HepG2 (cell line): ENCODE measurements around the gene MSANTD1. TPM values are rescaled to one million over a fixed set of nuclear protein-coding genes. Genes with fewer than 3 reads are reported as not detected.
A peak's percentile ranks its signal among the peaks of the same experiment; 100 is the strongest.

Experiments used
- AGO2 ChIP-seq: fragments of 200-400 bp; formaldehyde crosslinking; optimal IDR thresholded peaks from 2 replicates; pipeline ENCODE3; 2017; ENCODE audit warnings: mild to moderate bottlenecking, low read depth, low read length, moderate library complexity
- CC2D1A ChIP-seq: sonication (generic); formaldehyde crosslinking; IDR thresholded peaks from 2 replicates; pipeline ENCODE4 v1.8.1; 2023; ENCODE audit warnings: mild to moderate bottlenecking, missing genetic modification reagents
- GTF3A ChIP-seq: sonication (generic); formaldehyde crosslinking; conservative IDR thresholded peaks from 2 replicates; pipeline ENCODE4 v1.4.0; 2020; ENCODE audit warnings: mild to moderate bottlenecking, missing genetic modification reagents
- JUN ChIP-seq: sonication (generic); formaldehyde crosslinking; IDR thresholded peaks from 2 replicates; pipeline ENCODE4 v1.4.0; 2020; ENCODE audit warnings: mild to moderate bottlenecking, missing genetic modification reagents
- MEF2D ChIP-seq: sonication (generic); formaldehyde crosslinking; IDR thresholded peaks from 2 replicates; pipeline ENCODE4 v1.5.1; 2020; ENCODE audit warnings: mild to moderate bottlenecking, missing genetic modification reagents
- POLR2A ChIP-seq, 2 experiments: IDR thresholded peaks; 2 replicates each; pipeline ENCODE4 v1.6.1; 2011; ENCODE audit warnings: low read depth in 2 of 2, low read length in 2 of 2, mild to moderate bottlenecking in 1 of 2, moderate library complexity in 1 of 2; ENCODE audit not compliant: insufficient read depth in 1 of 2
- REXO4 ChIP-seq: sonication (generic); formaldehyde crosslinking; IDR thresholded peaks from 2 replicates; pipeline ENCODE4 v1.8.0; 2022; ENCODE audit warnings: missing genetic modification reagents, mild to moderate bottlenecking, borderline replicate concordance
- SOX5 ChIP-seq: IDR thresholded peaks from 2 replicates; pipeline ENCODE4 v1.6.1; 2016; ENCODE audit warnings: borderline replicate concordance
- ZFP36 ChIP-seq: fragments of 150-350 bp; IDR thresholded peaks from 2 replicates; pipeline ENCODE4 v1.6.1; 2018; ENCODE audit warnings: borderline replicate concordance, low read length, low read depth; ENCODE audit not compliant: partially characterized antibody
- ZNF205 ChIP-seq: IDR thresholded peaks from 2 replicates; pipeline ENCODE4 v1.6.1; 2018; ENCODE audit warnings: missing biosample characterization, missing genetic modification reagents
- ZNF274 ChIP-seq: sonication (generic); formaldehyde crosslinking; IDR thresholded peaks from 2 replicates; pipeline ENCODE4 v1.5.1; 2020; ENCODE audit warnings: mild to moderate bottlenecking, missing genetic modification reagents
- ZNF292 ChIP-seq: sonication (generic); formaldehyde crosslinking; IDR thresholded peaks from 2 replicates; pipeline ENCODE4 v1.8.1; 2022; ENCODE audit warnings: mild to moderate bottlenecking, low read depth, missing genetic modification reagents, borderline replicate concordance
- ZNF672 ChIP-seq: sonication (generic); formaldehyde crosslinking; IDR thresholded peaks from 2 replicates; pipeline ENCODE4 v1.8.1; 2022; ENCODE audit warnings: missing genetic modification reagents
- ZSCAN31 ChIP-seq: sonication (generic); formaldehyde crosslinking; IDR thresholded peaks from 2 replicates; pipeline ENCODE4 v1.5.0; 2020; ENCODE audit warnings: low read depth, mild to moderate bottlenecking, missing genetic modification reagents
- polyA plus RNA-seq, 8 experiments: library from polyadenylated mRNA; depleted of rRNA in 3 of 8; stranded (reverse) in 7 of 8; unstranded in 1 of 8; fragments of >200 nt; fragmentation: Illumina TruSeq in 4 of 8; extraction: Trizol in 4 of 8; gene quantifications; 2 replicates each; pipeline versions ENCODE4 v1.2.1 to v1.2.3, GENCODE V29; 2011 to 2016; ENCODE audit warnings: low read depth in 4 of 8, missing spikeins in 1 of 8, mixed read lengths in 1 of 8; ENCODE audit not compliant: insufficient read depth in 1 of 8
- total RNA-seq, 5 experiments: library from RNA; depleted of rRNA; stranded (reverse); fragments of >200 nt; fragmentation: Illumina TruSeq; extraction: Trizol; gene quantifications; 2 replicates each; pipeline ENCODE4 v1.2.3, GENCODE V29; 2016; ENCODE audit warnings: low read depth in 1 of 5
- TF ChIP-seq, protein P1 (sequence below): IDR thresholded peaks from 2 replicates; pipeline ENCODE4 v1.6.1; 2018; ENCODE audit warnings: missing genetic modification reagents
- TF ChIP-seq, protein P2 (sequence below), 2 experiments: fragments of 450-650 bp in 1 of 2; sonication (generic) in 1 of 2; formaldehyde crosslinking in 1 of 2; IDR thresholded peaks; 2 replicates each; pipeline versions ENCODE4 v1.6.1 to v1.8.0; 2016 to 2022; ENCODE audit warnings: antibody characterized with exemption in 1 of 2, mild to moderate bottlenecking in 1 of 2, missing genetic modification reagents in 1 of 2

The MSANTD1 gene
- total and polyA plus RNA-seq, 2 of the 13 experiments (the other 11 are each of a cell fraction or from before 2014, with no cell fraction given) = 0.22 to 0.40 TPM

DNA sequence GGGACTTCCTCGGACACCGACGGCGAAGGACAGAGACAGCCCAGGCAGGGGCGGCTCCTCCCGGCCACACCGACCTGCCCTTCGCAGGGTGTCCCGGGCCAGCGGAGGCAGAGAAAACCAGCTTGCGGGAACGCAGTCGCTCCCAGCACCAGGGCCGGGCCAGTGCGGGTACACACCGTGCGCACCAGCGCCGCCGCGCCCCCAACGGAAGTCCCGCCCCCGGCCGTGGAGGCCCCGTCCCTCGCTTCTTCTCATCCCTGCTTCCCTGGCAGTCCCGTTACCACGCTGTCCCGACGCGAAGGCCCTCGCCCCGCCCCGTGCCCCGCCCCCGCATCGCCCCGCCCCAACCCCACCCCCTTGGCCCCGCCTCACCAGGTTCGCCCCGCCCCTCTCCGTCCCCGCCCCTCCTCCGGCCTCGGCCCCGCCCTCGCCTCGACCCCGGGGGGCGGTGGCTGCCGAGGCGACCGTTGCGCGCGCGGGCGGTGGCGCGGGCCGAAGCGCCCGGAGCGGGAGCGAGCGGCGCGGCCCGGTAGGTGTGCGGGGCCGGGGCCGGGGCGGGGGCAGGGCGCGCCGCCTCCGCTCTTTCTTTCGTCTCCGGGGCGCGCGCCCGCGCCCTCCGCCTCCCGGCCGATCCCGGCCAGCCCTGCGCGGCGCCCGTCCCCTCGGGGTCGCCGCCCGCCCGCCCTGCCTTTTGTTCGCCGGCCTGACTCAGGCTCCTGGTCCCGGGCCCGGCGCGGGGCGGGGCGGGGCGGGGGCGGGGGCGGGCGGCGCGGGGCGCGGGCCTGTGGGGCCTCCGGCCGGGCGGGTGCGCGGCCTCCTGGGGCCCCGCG is 43.8 kb downstream of the MSANTD1 start, which contains the start of gene RGS12 (continued):
- TF ChIP-seq CC2D1A (CRISPR knock-in tag) = no peak
- TF ChIP-seq AGO2 = peak; percentile 79
- no peak for TF ChIP-seq JUN (CRISPR knock-in tag)
- TF ChIP-seq ZNF292 (CRISPR knock-in tag) = peak; percentile 64; the same call in 1 of the 2 replicates
- TF ChIP-seq GTF3A (CRISPR knock-in tag) = no peak
- no peak for TF ChIP-seq ZSCAN31
- TF ChIP-seq REXO4 (CRISPR knock-in tag) = no peak
- no peak for TF ChIP-seq ZFP36
- TF ChIP-seq POLR2A (IDR thresholded peaks at IDR 0.05; ENCODE audit: insufficient read depth in 1 of 2, low read depth in 2 of 2, low read length in 2 of 2) = peak in 1 of 2 experiments; percentile 72; a peak in 2 of 4 replicates
- TF ChIP-seq ZNF672 = no peak
- TF ChIP-seq, protein P1, sequence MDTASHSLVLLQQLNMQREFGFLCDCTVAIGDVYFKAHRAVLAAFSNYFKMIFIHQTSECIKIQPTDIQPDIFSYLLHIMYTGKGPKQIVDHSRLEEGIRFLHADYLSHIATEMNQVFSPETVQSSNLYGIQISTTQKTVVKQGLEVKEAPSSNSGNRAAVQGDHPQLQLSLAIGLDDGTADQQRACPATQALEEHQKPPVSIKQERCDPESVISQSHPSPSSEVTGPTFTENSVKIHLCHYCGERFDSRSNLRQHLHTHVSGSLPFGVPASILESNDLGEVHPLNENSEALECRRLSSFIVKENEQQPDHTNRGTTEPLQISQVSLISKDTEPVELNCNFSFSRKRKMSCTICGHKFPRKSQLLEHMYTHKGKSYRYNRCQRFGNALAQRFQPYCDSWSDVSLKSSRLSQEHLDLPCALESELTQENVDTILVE (CRISPR knock-in tag) = 0 out of 2 replicates have a peak, but pooled peaks have one; percentile 4
- TF ChIP-seq ZNF205 (CRISPR knock-in tag) = no peak
- TF ChIP-seq, protein P2, sequence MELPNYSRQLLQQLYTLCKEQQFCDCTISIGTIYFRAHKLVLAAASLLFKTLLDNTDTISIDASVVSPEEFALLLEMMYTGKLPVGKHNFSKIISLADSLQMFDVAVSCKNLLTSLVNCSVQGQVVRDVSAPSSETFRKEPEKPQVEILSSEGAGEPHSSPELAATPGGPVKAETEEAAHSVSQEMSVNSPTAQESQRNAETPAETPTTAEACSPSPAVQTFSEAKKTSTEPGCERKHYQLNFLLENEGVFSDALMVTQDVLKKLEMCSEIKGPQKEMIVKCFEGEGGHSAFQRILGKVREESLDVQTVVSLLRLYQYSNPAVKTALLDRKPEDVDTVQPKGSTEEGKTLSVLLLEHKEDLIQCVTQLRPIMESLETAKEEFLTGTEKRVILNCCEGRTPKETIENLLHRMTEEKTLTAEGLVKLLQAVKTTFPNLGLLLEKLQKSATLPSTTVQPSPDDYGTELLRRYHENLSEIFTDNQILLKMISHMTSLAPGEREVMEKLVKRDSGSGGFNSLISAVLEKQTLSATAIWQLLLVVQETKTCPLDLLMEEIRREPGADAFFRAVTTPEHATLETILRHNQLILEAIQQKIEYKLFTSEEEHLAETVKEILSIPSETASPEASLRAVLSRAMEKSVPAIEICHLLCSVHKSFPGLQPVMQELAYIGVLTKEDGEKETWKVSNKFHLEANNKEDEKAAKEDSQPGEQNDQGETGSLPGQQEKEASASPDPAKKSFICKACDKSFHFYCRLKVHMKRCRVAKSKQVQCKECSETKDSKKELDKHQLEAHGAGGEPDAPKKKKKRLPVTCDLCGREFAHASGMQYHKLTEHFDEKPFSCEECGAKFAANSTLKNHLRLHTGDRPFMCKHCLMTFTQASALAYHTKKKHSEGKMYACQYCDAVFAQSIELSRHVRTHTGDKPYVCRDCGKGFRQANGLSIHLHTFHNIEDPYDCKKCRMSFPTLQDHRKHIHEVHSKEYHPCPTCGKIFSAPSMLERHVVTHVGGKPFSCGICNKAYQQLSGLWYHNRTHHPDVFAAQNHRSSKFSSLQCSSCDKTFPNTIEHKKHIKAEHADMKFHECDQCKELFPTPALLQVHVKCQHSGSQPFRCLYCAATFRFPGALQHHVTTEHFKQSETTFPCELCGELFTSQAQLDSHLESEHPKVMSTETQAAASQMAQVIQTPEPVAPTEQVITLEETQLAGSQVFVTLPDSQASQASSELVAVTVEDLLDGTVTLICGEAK (IDR thresholded peaks at IDR 0.05) = no peak
- TF ChIP-seq, protein P2 (CRISPR knock-in tag; IDR thresholded peaks at IDR 0.05) = no peak; the same call in 1 of the 2 replicates
- no peak for TF ChIP-seq ZNF274 (CRISPR knock-in tag)
- peak; percentile 28; the same call in 1 of the 2 replicates for TF ChIP-seq SOX5
- TF ChIP-seq MEF2D (CRISPR knock-in tag) = peak; percentile 26; the same call in 1 of the 2 replicates
